H9 (cell line): Measurements from ENCODE around the gene C16orf78. TPM values are rescaled to one million over a fixed set of nuclear protein-coding genes. Genes with fewer than 3 reads are reported as not detected.

Experiments used
- DNase-seq: peaks from one replicate; pipeline ENCODE4 v3.0.0-alpha.2; 2017
- H2AFZ ChIP-seq: one replicate; pipeline ENCODE4 v1.6.1; 2013; ENCODE audit warnings: mild to moderate bottlenecking, low read length, control low read depth, moderate library complexity
- H2AK5ac ChIP-seq: 2 replicates; pipeline ENCODE4 v1.6.1; 2013; ENCODE audit warnings: low read length, control low read depth, mixed read lengths; ENCODE audit not compliant: insufficient read length
- H2BK120ac ChIP-seq: one replicate; pipeline ENCODE4 v1.6.1; 2013; ENCODE audit warnings: low read depth, mild to moderate bottlenecking, low read length, control low read depth, inconsistent platforms; ENCODE audit not compliant: poor library complexity, severe bottlenecking
- H2BK12ac ChIP-seq: 2 replicates; pipeline ENCODE4 v1.6.1; 2013; ENCODE audit warnings: low read length, control low read depth, mixed read lengths, low read depth; ENCODE audit not compliant: insufficient read length
- H2BK15ac ChIP-seq: 2 replicates; pipeline ENCODE4 v1.6.1; 2013; ENCODE audit warnings: low read depth, low read length, control low read depth
- H2BK20ac ChIP-seq: one replicate; pipeline ENCODE4 v1.6.1; 2013; ENCODE audit warnings: low read depth, mild to moderate bottlenecking, low read length, control low read depth, inconsistent platforms; ENCODE audit not compliant: poor library complexity, severe bottlenecking
- H2BK5ac ChIP-seq: 2 replicates; pipeline ENCODE4 v1.6.1; 2013; ENCODE audit warnings: low read length, control low read depth, mixed read lengths; ENCODE audit not compliant: insufficient read length
- H3K14ac ChIP-seq: 2 replicates; pipeline ENCODE4 v1.6.1; 2013; ENCODE audit warnings: low read length, control low read depth; ENCODE audit not compliant: insufficient read depth
- H3K18ac ChIP-seq: 2 replicates; pipeline ENCODE4 v1.6.1; 2013; ENCODE audit warnings: low read depth, mild to moderate bottlenecking, mixed read lengths, low read length, control low read depth; ENCODE audit not compliant: insufficient read length
- H3K23ac ChIP-seq: 2 replicates; pipeline ENCODE4 v1.6.1; 2013; ENCODE audit warnings: low read length, control low read depth, mixed read lengths, low read depth; ENCODE audit not compliant: insufficient read length
- H3K23me2 ChIP-seq: 2 replicates; pipeline ENCODE4 v1.6.1; 2013; ENCODE audit warnings: low read depth, mild to moderate bottlenecking, mixed read lengths, low read length, control low read depth; ENCODE audit not compliant: insufficient read length, poor library complexity, severe bottlenecking
- H3K27ac ChIP-seq: 2 replicates; pipeline ENCODE4 v1.5.1; 2013; ENCODE audit warnings: low read length, control low read depth, mixed read lengths, low read depth; ENCODE audit not compliant: insufficient read length
- H3K27me3 ChIP-seq: 2 replicates; pipeline ENCODE4 v1.6.1; 2013; ENCODE audit warnings: low read length, control low read depth, inconsistent platforms; ENCODE audit not compliant: insufficient read depth
- H3K4ac ChIP-seq: 2 replicates; pipeline ENCODE4 v1.6.1; 2013; ENCODE audit warnings: low read depth, mild to moderate bottlenecking, control low read depth, inconsistent platforms, low read length, moderate library complexity
- H3K4me1 ChIP-seq: 2 replicates; pipeline ENCODE4 v1.6.1; 2013; ENCODE audit warnings: low read length, control low read depth, inconsistent platforms; ENCODE audit not compliant: insufficient read depth
- H3K4me2 ChIP-seq: 2 replicates; pipeline ENCODE4 v1.6.1; 2013; ENCODE audit warnings: low read length, control low read depth, mixed read lengths; ENCODE audit not compliant: insufficient read length, insufficient read depth
- H3K56ac ChIP-seq: 2 replicates; pipeline ENCODE4 v1.6.1; 2013; ENCODE audit warnings: low read depth, mild to moderate bottlenecking, mixed read lengths, low read length, control low read depth; ENCODE audit not compliant: insufficient read length
- H3K79me1 ChIP-seq: 2 replicates; pipeline ENCODE4 v1.6.1; 2013; ENCODE audit warnings: low read depth, mild to moderate bottlenecking, moderate library complexity, low read length, control low read depth, inconsistent platforms; ENCODE audit not compliant: insufficient read depth, poor library complexity, severe bottlenecking
- H3K79me2 ChIP-seq: 2 replicates; pipeline ENCODE4 v1.6.1; 2013; ENCODE audit warnings: low read length, control low read depth, inconsistent platforms; ENCODE audit not compliant: insufficient read depth
- H3K9ac ChIP-seq: 2 replicates; pipeline ENCODE4 v1.6.1; 2013; ENCODE audit warnings: low read length, control low read depth, mixed read lengths; ENCODE audit not compliant: insufficient read length; ENCODE audit errors: extremely low read depth
- H3K9me3 ChIP-seq: one replicate; pipeline ENCODE4 v1.6.1; 2013; ENCODE audit warnings: low read depth, low read length, inconsistent platforms; ENCODE audit not compliant: control insufficient read depth
- H3T11ph ChIP-seq: one replicate; pipeline ENCODE4 v1.6.1; 2013; ENCODE audit warnings: mild to moderate bottlenecking, low read length, control low read depth, inconsistent platforms
- H4K20me1 ChIP-seq: one replicate; pipeline ENCODE4 v1.6.1; 2013; ENCODE audit not compliant: control insufficient read depth, insufficient read length, insufficient read depth
- H4K5ac ChIP-seq: 2 replicates; pipeline ENCODE4 v1.6.1; 2013; ENCODE audit warnings: low read depth, mild to moderate bottlenecking, mixed read lengths, low read length, control low read depth; ENCODE audit not compliant: insufficient read length
- H4K8ac ChIP-seq: replicated peaks from 2 replicates; pipeline ENCODE4 v1.6.1; 2013; ENCODE audit warnings: low read length, control low read depth, mixed read lengths, low read depth; ENCODE audit not compliant: insufficient read length
- H4K91ac ChIP-seq: 2 replicates; pipeline ENCODE4 v1.6.1; 2013; ENCODE audit warnings: low read depth, mild to moderate bottlenecking, moderate library complexity, mixed read lengths, low read length, control low read depth; ENCODE audit not compliant: insufficient read length
- H3K27ac Mint-ChIP-seq, 3 experiments: 2 replicates in 2 of 3; 3 replicates in 1 of 3; pipeline ENCODE4 v1.8.0; 2020 to 2021; ENCODE audit warnings: mixed read lengths in 3 of 3, mild to moderate bottlenecking in 1 of 3, moderate library complexity in 1 of 3
- H3K27me3 Mint-ChIP-seq: 2 replicates; pipeline ENCODE4 v1.8.0; 2021; ENCODE audit warnings: low read depth, mild to moderate bottlenecking, moderate library complexity, mixed read lengths
- H3K36me3 Mint-ChIP-seq, 3 experiments: 2 replicates in 2 of 3; 3 replicates in 1 of 3; pipeline ENCODE4 v1.8.0; 2020 to 2021; ENCODE audit warnings: low read depth in 3 of 3, mixed read lengths in 3 of 3; ENCODE audit not compliant: insufficient read depth in 1 of 3
- H3K4me1 Mint-ChIP-seq, 2 experiments: 2 replicates each; pipeline ENCODE4 v1.8.0; 2020; ENCODE audit warnings: mixed read lengths in 2 of 2
- H3K4me3 Mint-ChIP-seq, 2 experiments: 2 replicates in 1 of 2; 3 replicates in 1 of 2; pipeline ENCODE4 v1.8.0; 2020 to 2021; ENCODE audit warnings: mild to moderate bottlenecking in 2 of 2, mixed read lengths in 2 of 2, moderate library complexity in 1 of 2
- H3K9me3 Mint-ChIP-seq, 2 experiments: 2 replicates in 1 of 2; 3 replicates in 1 of 2; pipeline ENCODE4 v1.8.0; 2020; ENCODE audit warnings: mild to moderate bottlenecking in 2 of 2, mixed read lengths in 2 of 2, moderate library complexity in 1 of 2
- WGBS: extraction: QIAGEN DNeasy Blood & Tissue Kit; methylation state at CpG from one replicate; pipeline ENCODE4 v1.1.7; 2013; ENCODE audit warnings: missing lambda C conversion rate, low lambda C conversion rate, mixed read lengths; ENCODE audit not compliant: insufficient read length; ENCODE audit errors: extremely low coverage; 5-methylcytosine and 5-hydroxymethylcytosine counted together
- total RNA-seq: library from RNA; stranded (reverse); gene quantifications from 2 replicates; pipeline ENCODE4 v1.2.1, GENCODE V29; 2021
- TF ChIP-seq, protein P1 (sequence below): fragments of 200-600 bp; sonication (generic); conservative IDR thresholded peaks from 3 replicates; pipeline ENCODE4 v1.8.0; 2021; ENCODE audit warnings: antibody characterized with exemption, mild to moderate bottlenecking

C16orf78 gene
- total RNA-seq, 1 experiment from 2014 or later = not detected

DNA sequence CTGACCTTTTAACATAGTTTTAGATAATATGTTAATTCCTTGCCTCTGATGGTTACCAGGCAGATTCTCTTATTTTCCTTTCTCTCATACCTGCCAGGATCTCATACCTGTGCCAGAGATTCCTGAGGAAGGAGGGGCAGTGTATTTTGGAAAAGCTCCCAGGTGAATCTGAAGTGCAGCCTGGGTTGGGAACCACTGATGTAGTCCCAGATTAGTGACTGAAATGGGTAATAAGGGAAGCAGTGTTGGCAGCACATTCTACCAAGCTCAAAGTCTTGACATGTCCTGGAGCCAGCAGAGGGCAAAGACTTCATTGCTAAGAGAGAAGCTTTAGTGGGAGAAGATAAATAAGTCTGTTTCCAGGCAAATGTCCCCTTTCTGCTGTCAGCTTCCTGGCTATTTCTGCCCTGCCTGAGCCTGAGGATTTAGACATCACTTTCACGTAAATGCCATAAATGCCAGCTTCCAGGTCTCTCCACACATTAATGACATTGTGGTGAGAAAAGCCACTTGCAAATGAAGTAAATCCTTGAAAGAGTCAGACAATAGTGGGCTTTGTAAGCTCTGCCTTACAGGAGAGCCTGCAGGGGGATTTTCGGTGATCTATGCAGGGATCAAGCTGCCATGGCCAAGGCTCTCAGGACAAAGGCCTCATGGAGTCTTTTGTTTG, 40.9 kb upstream of the C16orf78 start:
- Histone ChIP-seq H2BK120ac (no peak overlapping the region), H3K14ac (no peak overlapping the region), H2AK5ac (no peak overlapping the region), H3K4me1 (0 out of 2 replicates have a peak, but pooled peaks cover 4% of the 10 kb centered on the region), H3K9ac (no peak overlapping the region), H3K23me2 (no peaks in the 10 kb centered on the region), H2BK5ac (no peak overlapping the region), H4K5ac (no peak overlapping the region), H3K18ac (no peak overlapping the region), H3K23ac (no peak overlapping the region), H3K56ac (no peak overlapping the region), H2BK20ac (no peak overlapping the region), H3K4ac (no peak overlapping the region), H3K79me1 (no peaks in the 10 kb centered on the region), H3K4me2 (no peak overlapping the region), H4K91ac (no peak overlapping the region), H2AFZ (no peak overlapping the region), H2BK12ac (no peak overlapping the region), H4K20me1 (no peaks in the 10 kb centered on the region), H4K8ac (no peak overlapping the region), H3K27me3 (no peaks in the 10 kb centered on the region), H3K9me3 (no peaks in the 10 kb centered on the region), H3K79me2 (no peaks in the 10 kb centered on the region), H2BK15ac (no peak overlapping the region), H3T11ph (no peak overlapping the region), H3K27ac (no peak overlapping the region)
- Mint-ChIP-seq H3K4me3 (no peak overlapping the region), H3K4me1 (peaks cover 26 to 32% of the 10 kb centered on the region in 2 experiments), H3K36me3 (no peaks in the 10 kb centered on the region), H3K9me3 (no peaks in the 10 kb centered on the region), H3K27ac (peak overlapping the region in 2 of 3 experiments; percentile 64 to 93; a peak in 2 of 7 replicates), H3K27me3 (peaks cover 5% of the 10 kb centered on the region)
- TF ChIP-seq, protein P1, sequence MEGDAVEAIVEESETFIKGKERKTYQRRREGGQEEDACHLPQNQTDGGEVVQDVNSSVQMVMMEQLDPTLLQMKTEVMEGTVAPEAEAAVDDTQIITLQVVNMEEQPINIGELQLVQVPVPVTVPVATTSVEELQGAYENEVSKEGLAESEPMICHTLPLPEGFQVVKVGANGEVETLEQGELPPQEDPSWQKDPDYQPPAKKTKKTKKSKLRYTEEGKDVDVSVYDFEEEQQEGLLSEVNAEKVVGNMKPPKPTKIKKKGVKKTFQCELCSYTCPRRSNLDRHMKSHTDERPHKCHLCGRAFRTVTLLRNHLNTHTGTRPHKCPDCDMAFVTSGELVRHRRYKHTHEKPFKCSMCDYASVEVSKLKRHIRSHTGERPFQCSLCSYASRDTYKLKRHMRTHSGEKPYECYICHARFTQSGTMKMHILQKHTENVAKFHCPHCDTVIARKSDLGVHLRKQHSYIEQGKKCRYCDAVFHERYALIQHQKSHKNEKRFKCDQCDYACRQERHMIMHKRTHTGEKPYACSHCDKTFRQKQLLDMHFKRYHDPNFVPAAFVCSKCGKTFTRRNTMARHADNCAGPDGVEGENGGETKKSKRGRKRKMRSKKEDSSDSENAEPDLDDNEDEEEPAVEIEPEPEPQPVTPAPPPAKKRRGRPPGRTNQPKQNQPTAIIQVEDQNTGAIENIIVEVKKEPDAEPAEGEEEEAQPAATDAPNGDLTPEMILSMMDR = no peak
- no CpG with 5 or more reads among the region's 2 CpGs for WGBS
- no peak for DNase-seq
